ENCODE results near the gene ASF1A.

The ASF1A gene

GRCh38 chr6:118952683-118953082, 58.7 kb downstream of the ASF1A start:
- Histone ChIP-seq H3K27me3 (ENCODE audit: control insufficient read depth, insufficient read depth, low read length) (no peaks in the 10 kb centered on the region), H3K36me3 (ENCODE audit: control insufficient read depth, insufficient read depth, low read length) (no peaks in the 10 kb centered on the region), H3K9ac (ENCODE audit: low read depth, low read length) (no peak overlapping the region), H3K4me3 (ENCODE audit: low read depth, low read length) (no peak overlapping the region), H3K9me3 (ENCODE audit: control insufficient read depth, insufficient read depth, low read length) (no peaks in the 10 kb centered on the region), H3K4me1 (ENCODE audit: control insufficient read depth, insufficient read depth, low read length) (no peaks in the 10 kb centered on the region)

DNA sequence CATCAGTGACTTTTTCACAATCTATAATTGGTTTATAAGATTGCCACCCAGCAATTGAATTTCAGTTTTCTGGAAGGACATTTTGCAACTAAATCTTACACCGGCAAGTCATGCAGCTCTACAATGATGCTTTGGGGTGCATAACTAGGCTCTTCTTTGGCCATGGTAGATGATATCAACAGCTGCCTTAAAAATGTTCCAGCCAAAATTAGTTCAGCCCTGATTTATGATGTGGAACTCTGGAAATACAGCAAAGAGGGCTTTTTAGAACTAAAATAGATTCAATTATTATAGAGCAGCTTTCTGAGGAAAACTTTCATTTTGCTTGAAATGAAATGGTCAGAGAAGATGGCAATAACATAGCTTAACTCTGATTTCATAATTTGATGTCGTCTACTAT, 59.4 kb downstream of the ASF1A start:
- Histone ChIP-seq H3K4me1 (ENCODE audit: control insufficient read depth, insufficient read depth, low read length) (no peaks in the 10 kb centered on the region), H3K27me3 (ENCODE audit: control insufficient read depth, insufficient read depth, low read length) (no peaks in the 10 kb centered on the region), H3K36me3 (ENCODE audit: control insufficient read depth, insufficient read depth, low read length) (no peaks in the 10 kb centered on the region), H3K9me3 (ENCODE audit: control insufficient read depth, insufficient read depth, low read length) (no peaks in the 10 kb centered on the region), H3K4me3 (ENCODE audit: low read depth, low read length) (no peak overlapping the region), H3K9ac (ENCODE audit: low read depth, low read length) (no peak overlapping the region)
